Osteoblast (primary cell): ENCODE data around the gene SGK1. TPM values are rescaled to one million over a fixed set of nuclear protein-coding genes. Genes with fewer than 3 reads are reported as not detected.

Experiments
- DNase-seq: peaks from one replicate; pipeline ENCODE4 v3.0.0; 2011; ENCODE audit warnings: low spot score, mixed read lengths; ENCODE audit not compliant: insufficient read length; ENCODE audit errors: missing footprints
- H2AFZ ChIP-seq: 2 replicates; pipeline ENCODE4 v1.6.0; 2011; ENCODE audit warnings: mild to moderate bottlenecking, low read length
- H3K27ac ChIP-seq: 2 replicates; pipeline ENCODE4 v1.5.1; 2011; ENCODE audit warnings: mild to moderate bottlenecking, low read depth, low read length, moderate library complexity
- H3K27me3 ChIP-seq: 2 replicates; pipeline ENCODE4 v1.6.0; 2012; ENCODE audit warnings: mild to moderate bottlenecking, control low read depth, inconsistent platforms, low read length, moderate library complexity; ENCODE audit not compliant: insufficient read depth
- H3K36me3 ChIP-seq: 2 replicates; pipeline ENCODE4 v1.5.1; 2011; ENCODE audit warnings: mild to moderate bottlenecking, low read length, control low read depth, moderate library complexity; ENCODE audit not compliant: insufficient read depth
- H3K4me1 ChIP-seq: 2 replicates; pipeline ENCODE4 v1.5.1; 2011; ENCODE audit warnings: mild to moderate bottlenecking, low read length, control low read depth, moderate library complexity; ENCODE audit not compliant: insufficient read depth
- H3K4me2 ChIP-seq: 2 replicates; pipeline ENCODE4 v1.6.0; 2011; ENCODE audit warnings: mild to moderate bottlenecking, low read length; ENCODE audit not compliant: insufficient read depth
- H3K4me3 ChIP-seq: fragments of 200-600 bp; sonication (generic); 3 replicates; pipeline ENCODE4 v1.5.1; 2012; ENCODE audit warnings: mild to moderate bottlenecking, low read length, inconsistent platforms; ENCODE audit not compliant: insufficient read depth
- H3K79me2 ChIP-seq: 2 replicates; pipeline ENCODE4 v1.6.0; 2012; ENCODE audit warnings: mild to moderate bottlenecking, low read length, control low read depth, inconsistent platforms; ENCODE audit not compliant: insufficient read depth
- H3K9me3 ChIP-seq: 2 replicates; pipeline ENCODE4 v1.5.1; 2011; ENCODE audit warnings: low read depth, low read length, control low read depth
- H4K20me1 ChIP-seq: 2 replicates; pipeline ENCODE4 v1.6.0; 2012; ENCODE audit warnings: mild to moderate bottlenecking, low read length, control low read depth; ENCODE audit not compliant: insufficient read depth
- CTCF ChIP-seq: IDR thresholded peaks from 2 replicates; pipeline ENCODE4 v1.5.1; 2011; ENCODE audit warnings: mild to moderate bottlenecking, low read depth, low read length, moderate library complexity; ENCODE audit errors: extremely low read depth
- total RNA-seq: library from RNA; depleted of rRNA; stranded (reverse); fragments of >200 nt; gene quantifications from 2 replicates; pipeline ENCODE4 v1.2.3, GENCODE V29; 2012

Gene SGK1
- total RNA-seq, 1 donor = 91.6 TPM

GRCh38 chr6:134172706-134173365 lies 145.1 kb downstream of the SGK1 start:
- Histone ChIP-seq H3K4me2 (peak overlapping the region; percentile 76), H3K27ac (peak overlapping the region; percentile 96), H4K20me1 (peaks cover 51% of the 10 kb centered on the region), H3K4me3 (peak overlapping the region; percentile 89), H3K9me3 (no peaks in the 10 kb centered on the region), H2AFZ (no peak overlapping the region), H3K36me3 (peaks cover 58% of the 10 kb centered on the region), H3K27me3 (no peaks in the 10 kb centered on the region), H3K79me2 (peaks cover 35% of the 10 kb centered on the region), H3K4me1 (peaks cover 48% of the 10 kb centered on the region)
- DNase-seq = no peak
- no peak for TF ChIP-seq CTCF

- H3K27ac ChIP-seq = peak overlapping the region; percentile 96
- H2AFZ ChIP-seq = no peak overlapping the region
- H3K79me2 ChIP-seq = peaks cover 35% of the 10 kb centered on the region
- TF ChIP-seq CTCF = no peak
- peaks cover 58% of the 10 kb centered on the region for H3K36me3 ChIP-seq
- peak overlapping the region; percentile 89 for H3K4me3 ChIP-seq
- H4K20me1 ChIP-seq = peaks cover 51% of the 10 kb centered on the region
- no peaks in the 10 kb centered on the region for H3K9me3 ChIP-seq
- H3K4me1 ChIP-seq = peaks cover 42% of the 10 kb centered on the region
- DNase-seq = no peak
- H3K4me2 ChIP-seq = peak overlapping the region; percentile 76
- no peaks in the 10 kb centered on the region for H3K27me3 ChIP-seq
Measured at GRCh38 chr6:134172020-134172705, 145.7 kb downstream of the SGK1 start.

- peak overlapping the region; percentile 76 for H3K4me2 ChIP-seq
- no peak for TF ChIP-seq CTCF
- no peaks in the 10 kb centered on the region for H3K9me3 ChIP-seq
- peak overlapping the region; percentile 96 for H3K27ac ChIP-seq
- peaks cover 38% of the 10 kb centered on the region for H3K4me1 ChIP-seq
- peaks cover 35% of the 10 kb centered on the region for H3K79me2 ChIP-seq
- peaks cover 51% of the 10 kb centered on the region for H4K20me1 ChIP-seq
- peak overlapping the region; percentile 89 for H3K4me3 ChIP-seq
- H3K27me3 ChIP-seq = no peaks in the 10 kb centered on the region
- no peak overlapping the region for H2AFZ ChIP-seq
- H3K36me3 ChIP-seq = peaks cover 58% of the 10 kb centered on the region
- no peak for DNase-seq
Measured at GRCh38 chr6:134171517-134171916, 146.4 kb downstream of the SGK1 start.

- H3K27me3 ChIP-seq = no peaks in the 10 kb centered on the region
- no peak for TF ChIP-seq CTCF
- H3K4me1 ChIP-seq = peaks cover 34% of the 10 kb centered on the region
- no peak overlapping the region for H3K27ac ChIP-seq
- H3K4me3 ChIP-seq = peak overlapping the region; percentile 89
- H3K79me2 ChIP-seq = peaks cover 35% of the 10 kb centered on the region
- H2AFZ ChIP-seq = no peak overlapping the region
- DNase-seq = no peak
- H3K4me2 ChIP-seq = peak overlapping the region; percentile 76
- no peaks in the 10 kb centered on the region for H3K9me3 ChIP-seq
- peaks cover 58% of the 10 kb centered on the region for H3K36me3 ChIP-seq
- H4K20me1 ChIP-seq = peaks cover 51% of the 10 kb centered on the region
Measured at GRCh38 chr6:134170844-134171243, 147.1 kb downstream of the SGK1 start.
